GM18858 (cell line): ENCODE data around the gene MRPL14.

Experiments used
- ATAC-seq: cut with Tn5 transposase; IDR thresholded peaks from one replicate; pipeline ENCODE4 v1.9.1; 2021; ENCODE audit not compliant: unreplicated experiment

MRPL14 gene

GRCh38 chr6:44126320-44127149 is 717 bp downstream of the MRPL14 start:
- no peak for ATAC-seq

- no peak for ATAC-seq
Measured at GRCh38 chr6:44123544-44123943, 3.7 kb downstream of the MRPL14 start.

GRCh38 chr6:44122801-44123200 is 4.5 kb downstream of the MRPL14 start:
- ATAC-seq: no peak

- ATAC-seq: no peak
Measured at GRCh38 chr6:44120692-44121443, 6.4 kb downstream of the MRPL14 start.

DNA sequence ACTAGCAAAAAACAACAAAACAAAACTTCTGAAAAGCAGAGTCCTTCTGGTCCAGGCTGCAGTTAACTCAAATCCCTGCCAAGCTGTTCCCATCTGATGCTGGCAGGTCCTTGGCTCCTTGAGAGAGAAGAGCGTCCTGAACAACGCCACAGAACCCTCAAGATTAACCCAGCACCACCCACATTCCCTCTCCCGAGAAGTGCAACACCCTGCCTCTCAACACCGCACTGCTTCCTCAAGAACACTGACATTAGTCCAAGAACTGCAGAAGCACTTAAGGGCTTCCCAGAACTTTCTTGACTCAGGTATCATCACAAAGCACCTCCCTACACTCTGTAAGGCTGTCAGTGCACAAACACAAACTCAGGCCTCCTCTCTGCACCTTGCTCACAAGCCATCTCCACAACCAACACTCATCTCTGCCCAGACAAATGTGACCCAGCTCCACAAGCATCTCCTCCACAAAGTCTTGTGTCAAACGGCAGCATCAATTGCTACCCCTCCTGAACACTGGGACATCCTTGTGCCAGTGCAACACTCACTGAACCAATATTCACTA is 7.5 kb downstream of the MRPL14 start:
- no peak for ATAC-seq

- no peak for ATAC-seq
Measured at GRCh38 chr6:44117397-44118128, 9.7 kb downstream of the MRPL14 start.

DNA sequence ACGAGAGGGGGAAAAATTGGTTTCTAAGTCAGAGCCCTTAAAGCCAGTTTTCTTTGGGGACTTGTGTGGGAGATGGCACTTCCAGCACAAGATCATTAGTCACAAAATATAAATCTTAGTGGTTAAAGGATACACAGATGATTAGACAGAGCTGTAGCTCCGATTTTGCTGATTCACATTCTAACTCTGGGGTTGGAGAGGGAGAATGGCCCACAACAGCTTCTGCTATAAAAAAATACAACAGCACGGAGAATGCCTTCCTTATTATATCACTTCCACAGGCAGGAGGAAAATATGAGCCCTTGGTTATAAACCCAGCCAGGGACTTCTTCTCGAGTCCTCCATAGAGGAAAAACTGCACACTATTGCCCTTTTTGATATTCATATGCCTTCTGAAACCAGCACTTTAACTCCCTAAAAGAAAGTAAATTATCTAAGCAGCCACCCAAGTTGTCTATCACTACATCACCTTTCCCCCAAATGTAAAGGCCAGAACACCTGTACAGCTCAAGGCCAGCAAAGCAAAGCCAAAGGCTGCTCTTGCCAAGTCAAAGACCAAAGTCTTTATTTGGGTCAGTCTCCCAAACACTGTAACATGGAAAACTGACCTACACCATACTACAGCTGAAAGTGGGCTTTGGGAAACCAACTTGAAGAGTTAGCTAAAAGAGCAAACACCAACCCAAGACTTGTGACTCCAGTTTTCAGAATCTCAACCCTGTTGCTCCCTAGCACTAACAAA is 10.4 kb downstream of the MRPL14 start:
- ATAC-seq: no peak

DNA sequence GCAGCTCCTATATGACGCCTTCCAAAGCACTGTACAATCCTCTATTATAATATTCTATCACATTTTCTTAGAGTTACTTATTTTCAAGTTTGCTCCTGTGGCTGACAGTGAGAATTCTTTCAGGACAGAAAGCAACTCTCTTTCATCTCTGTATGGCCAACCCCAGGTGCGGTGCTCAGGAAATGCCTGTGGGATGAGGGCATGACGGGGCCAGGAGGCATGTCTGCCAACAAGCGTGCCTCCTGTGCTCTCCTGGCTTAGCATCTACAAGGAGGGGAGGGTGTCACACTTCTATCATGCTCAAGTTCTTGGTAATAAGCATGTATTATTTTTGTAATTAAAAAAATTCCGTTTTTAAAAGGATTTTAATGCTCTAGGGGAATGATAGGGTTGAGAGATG is 11.4 kb downstream of the MRPL14 start:
- ATAC-seq: no peak

DNA sequence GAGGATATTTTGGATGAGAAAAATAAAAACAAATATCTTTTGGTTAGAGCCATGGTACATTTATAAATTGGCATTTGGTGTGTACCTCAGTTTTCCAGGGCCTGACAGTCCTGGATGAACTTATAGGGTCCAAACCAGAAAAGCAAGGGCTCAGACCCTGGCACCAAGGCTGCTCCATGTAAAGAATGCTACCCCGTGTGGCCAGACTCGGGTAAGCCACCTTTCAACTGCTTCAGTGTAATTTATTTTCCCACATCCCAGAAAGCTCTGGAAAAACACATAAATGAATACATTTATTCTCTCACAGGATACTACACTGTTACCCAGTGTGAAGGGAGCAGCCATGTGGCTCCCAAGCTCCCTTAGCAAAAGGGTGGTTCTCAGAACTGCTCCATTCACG is 13.8 kb downstream of the MRPL14 start:
- no peak for ATAC-seq

DNA sequence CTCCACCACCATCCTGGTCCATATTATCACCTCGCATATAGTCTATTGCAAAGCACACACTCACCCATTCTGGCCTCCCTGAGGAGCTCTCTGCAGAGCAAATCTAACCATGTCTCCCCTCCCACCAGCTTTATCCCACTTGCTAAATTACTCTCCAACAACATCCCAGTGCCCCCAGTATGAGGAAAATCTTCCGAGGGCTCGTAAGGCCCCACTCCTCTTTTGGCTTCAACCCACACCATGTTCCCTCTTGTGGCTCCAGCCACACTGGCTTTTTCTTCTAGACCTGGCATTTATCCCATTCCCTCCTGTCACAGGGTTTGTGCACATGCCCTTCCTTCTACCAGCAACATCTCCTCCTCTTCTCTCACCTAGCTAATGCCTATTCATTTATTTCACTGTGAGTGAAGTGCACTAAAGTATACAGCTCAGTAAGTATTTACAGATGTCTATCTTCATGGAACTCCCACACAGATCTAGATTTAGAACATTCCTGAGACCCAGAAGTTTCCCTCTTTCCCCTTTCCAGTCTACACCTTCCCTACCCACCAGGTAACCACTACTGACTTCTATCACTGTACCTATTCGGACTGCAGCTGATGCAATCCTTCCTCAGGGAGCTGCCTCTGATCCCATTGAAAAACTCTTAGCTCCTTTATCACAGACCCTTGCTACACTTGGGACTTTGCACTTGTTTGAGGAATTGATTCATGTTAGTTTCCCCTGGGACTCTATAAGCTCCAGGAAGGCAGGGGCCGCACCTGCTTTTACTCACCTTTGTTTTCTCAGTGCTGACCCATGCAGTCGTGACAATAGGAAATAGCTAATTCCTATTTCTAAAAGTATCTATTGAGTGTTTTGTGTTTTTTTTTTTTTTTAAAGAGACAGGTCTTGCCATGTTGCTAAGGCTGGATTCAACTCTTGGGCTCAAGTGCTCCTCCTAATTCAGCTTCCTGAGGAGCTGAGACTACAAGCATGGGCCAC is 15.5 kb downstream of the MRPL14 start:
- ATAC-seq: no peak

GRCh38 chr6:44110966-44111365 is 16.3 kb downstream of the MRPL14 start:
- no peak for ATAC-seq

GRCh38 chr6:44110005-44110676 is 17.1 kb downstream of the MRPL14 start:
- ATAC-seq: no peak

- ATAC-seq: no peak
Measured at GRCh38 chr6:44109212-44109611, 18.0 kb downstream of the MRPL14 start.

GRCh38 chr6:44108471-44108870 is 18.8 kb downstream of the MRPL14 start:
- ATAC-seq: no peak

DNA sequence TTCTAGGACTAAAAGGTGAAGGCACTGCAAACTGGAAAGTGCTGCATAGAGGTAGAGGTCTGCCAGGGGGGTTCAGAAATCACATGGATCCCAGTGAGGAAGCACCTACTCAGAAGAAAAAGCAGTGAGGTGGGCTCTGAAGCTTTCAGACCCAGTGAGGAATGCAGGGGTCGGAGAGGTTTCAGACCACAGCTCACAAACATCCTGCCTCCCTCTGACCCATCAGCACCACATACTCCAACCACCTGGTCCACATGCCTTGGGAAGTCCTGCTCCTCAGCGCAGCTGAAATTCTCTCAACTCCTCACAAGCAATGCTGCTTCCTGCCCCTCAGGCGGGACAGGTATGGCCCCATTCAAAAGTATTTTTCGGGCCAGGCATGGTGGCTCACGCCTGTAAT is 20.2 kb downstream of the MRPL14 start:
- ATAC-seq: no peak

GRCh38 chr6:44105993-44106740 is 21.1 kb downstream of the MRPL14 start:
- no peak for ATAC-seq

GRCh38 chr6:44105146-44105545 is 22.1 kb downstream of the MRPL14 start:
- no peak for ATAC-seq

- no peak for ATAC-seq
Measured at GRCh38 chr6:44104481-44105021, 22.7 kb downstream of the MRPL14 start.
